Stimulated activated CD4-positive, alpha-beta T cell treated with anti-CD3 and anti-CD28 coated beads, Interleukin-4, amount 100 ng/mL, for 1 hour (primary cell): ENCODE results near the gene ZDHHC14.

Experiments
- DNase-seq: peaks from one replicate; pipeline ENCODE4 v3.0.0-alpha.2; 2020

Gene ZDHHC14

GRCh38 chr6:157520117-157520406 is 139.1 kb downstream of the ZDHHC14 start:
- DNase-seq = no peak

- DNase-seq = no peak
Measured at GRCh38 chr6:157520596-157521361, 139.8 kb downstream of the ZDHHC14 start.

GRCh38 chr6:157521362-157522335 is 140.7 kb downstream of the ZDHHC14 start:
- DNase-seq = no peak

- DNase-seq = no peak
Measured at GRCh38 chr6:157522472-157522871, 141.5 kb downstream of the ZDHHC14 start.

- DNase-seq = no peak
Measured at GRCh38 chr6:157524735-157525134, 143.7 kb downstream of the ZDHHC14 start.

GRCh38 chr6:157525292-157525889 is 144.4 kb downstream of the ZDHHC14 start:
- DNase-seq = no peak

- DNase-seq = no peak
Measured at GRCh38 chr6:157525918-157526425, 145.0 kb downstream of the ZDHHC14 start.

GRCh38 chr6:157527471-157527907 is 146.5 kb downstream of the ZDHHC14 start:
- DNase-seq = no peak

- no peak for DNase-seq
Measured at GRCh38 chr6:157528931-157529653, 148.1 kb downstream of the ZDHHC14 start.

- DNase-seq = no peak
Measured at GRCh38 chr6:157529654-157530039, 148.7 kb downstream of the ZDHHC14 start.

GRCh38 chr6:157530126-157530525 is 149.1 kb downstream of the ZDHHC14 start:
- no peak for DNase-seq

- DNase-seq = no peak
Measured at GRCh38 chr6:157530724-157531168, 149.8 kb downstream of the ZDHHC14 start.

GRCh38 chr6:157531169-157531985 is 150.4 kb downstream of the ZDHHC14 start:
- DNase-seq = no peak

GRCh38 chr6:157531986-157532365 is 151.0 kb downstream of the ZDHHC14 start:
- no peak for DNase-seq

GRCh38 chr6:157533048-157533871 is 152.3 kb downstream of the ZDHHC14 start:
- no peak for DNase-seq

GRCh38 chr6:157534134-157534871 is 153.3 kb downstream of the ZDHHC14 start:
- DNase-seq = no peak

- DNase-seq = no peak
Measured at GRCh38 chr6:157534977-157535339, 154.0 kb downstream of the ZDHHC14 start.

- DNase-seq = no peak
Measured at GRCh38 chr6:157535340-157536222, 154.6 kb downstream of the ZDHHC14 start.

GRCh38 chr6:157536223-157536545 is 155.2 kb downstream of the ZDHHC14 start:
- no peak for DNase-seq
